Neuronal stem cell (in vitro differentiated cells): ENCODE results near the gene TNF.

ENCODE experiments used
- DNase-seq: peaks from one replicate; pipeline ENCODE4 v3.0.0-alpha.2; 2013; ENCODE audit warnings: low spot score
- H2AFZ ChIP-seq: one replicate; pipeline ENCODE4 v1.6.1; 2013; ENCODE audit warnings: mild to moderate bottlenecking, low read length, inconsistent platforms
- H2AK5ac ChIP-seq: 2 replicates; pipeline ENCODE4 v1.6.1; 2013; ENCODE audit warnings: low read depth, mild to moderate bottlenecking, inconsistent platforms, low read length, moderate library complexity, mixed read lengths
- H2BK120ac ChIP-seq: 2 replicates; pipeline ENCODE4 v1.6.1; 2013; ENCODE audit warnings: low read depth, mild to moderate bottlenecking, inconsistent platforms, low read length, moderate library complexity, mixed read lengths
- H2BK12ac ChIP-seq: one replicate; pipeline ENCODE4 v1.6.1; 2013; ENCODE audit warnings: low read length, inconsistent platforms
- H2BK15ac ChIP-seq: 2 replicates; pipeline ENCODE4 v1.6.1; 2013; ENCODE audit warnings: mild to moderate bottlenecking, low read length, inconsistent platforms, mixed read lengths
- H2BK5ac ChIP-seq: one replicate; pipeline ENCODE4 v1.6.1; 2013; ENCODE audit warnings: inconsistent platforms, mild to moderate bottlenecking, low read length, moderate library complexity
- H3K14ac ChIP-seq: one replicate; pipeline ENCODE4 v1.6.1; 2013; ENCODE audit warnings: low read length, inconsistent platforms
- H3K18ac ChIP-seq: 2 replicates; pipeline ENCODE4 v1.6.1; 2013; ENCODE audit warnings: low read length, inconsistent platforms
- H3K23ac ChIP-seq: 2 replicates; pipeline ENCODE4 v1.6.1; 2013; ENCODE audit warnings: low read depth, mild to moderate bottlenecking, mixed read lengths, low read length, inconsistent platforms; ENCODE audit not compliant: poor library complexity
- H3K27ac ChIP-seq: replicated peaks from 3 replicates; pipeline ENCODE4 v1.5.1; 2013; ENCODE audit warnings: low read length, inconsistent platforms
- H3K27me3 ChIP-seq, 3 experiments: 2 replicates each; pipeline ENCODE4 v1.6.1; 2013; ENCODE audit warnings: low read length in 3 of 3, mild to moderate bottlenecking in 2 of 3, inconsistent platforms in 1 of 3, low read depth in 1 of 3, mixed read lengths in 1 of 3, moderate library complexity in 1 of 3; ENCODE audit not compliant: control insufficient read depth in 3 of 3, insufficient read depth in 3 of 3
- H3K36me3 ChIP-seq, 2 donors: replicated peaks in 1 of 2; 2 replicates each; pipeline ENCODE4 v1.6.1; 2013; ENCODE audit warnings: low read length in 2 of 2; ENCODE audit not compliant: control insufficient read depth in 2 of 2, insufficient read depth in 2 of 2
- H3K4ac ChIP-seq: 2 replicates; pipeline ENCODE4 v1.6.1; 2013; ENCODE audit warnings: inconsistent platforms, mild to moderate bottlenecking, low read length, moderate library complexity
- H3K4me1 ChIP-seq, 2 donors: 1 replicate in 1 of 2; 2 replicates in 1 of 2; pipeline ENCODE4 v1.6.1; 2013; ENCODE audit warnings: low read length in 2 of 2, low read depth in 1 of 2; ENCODE audit not compliant: control insufficient read depth in 2 of 2, insufficient read depth in 1 of 2
- H3K4me2 ChIP-seq: one replicate; pipeline ENCODE4 v1.6.1; 2013; ENCODE audit warnings: mild to moderate bottlenecking, low read length, inconsistent platforms; ENCODE audit not compliant: insufficient read depth, poor library complexity, severe bottlenecking
- H3K4me3 ChIP-seq, 2 donors: 2 replicates each; pipeline ENCODE4 v1.5.1; 2013; ENCODE audit warnings: low read length in 2 of 2, mild to moderate bottlenecking in 2 of 2, inconsistent platforms in 1 of 2, moderate library complexity in 1 of 2
- H3K79me1 ChIP-seq: one replicate; pipeline ENCODE4 v1.6.1; 2013; ENCODE audit warnings: low read depth, mild to moderate bottlenecking, inconsistent platforms, low read length, moderate library complexity
- H3K9ac ChIP-seq: one replicate; pipeline ENCODE4 v1.6.1; 2013; ENCODE audit warnings: mild to moderate bottlenecking, low read depth, low read length, inconsistent platforms; ENCODE audit not compliant: poor library complexity
- H3K9me3 ChIP-seq, 2 donors: replicated peaks in 1 of 2; 2 replicates each; pipeline versions ENCODE3 to v1.6.1; 2013; ENCODE audit warnings: low read length in 2 of 2, mild to moderate bottlenecking in 2 of 2, inconsistent platforms in 1 of 2, low read depth in 1 of 2, mixed read lengths in 1 of 2, moderate library complexity in 1 of 2; ENCODE audit not compliant: control insufficient read depth in 2 of 2, insufficient read depth in 1 of 2
- H4K8ac ChIP-seq: one replicate; pipeline ENCODE4 v1.6.1; 2013; ENCODE audit warnings: low read depth, mild to moderate bottlenecking, inconsistent platforms, low read length, moderate library complexity
- H4K91ac ChIP-seq: one replicate; pipeline ENCODE4 v1.6.1; 2013; ENCODE audit warnings: low read length, low read depth, mild to moderate bottlenecking, inconsistent platforms; ENCODE audit not compliant: poor library complexity
- WGBS, 2 donors: extraction: QIAGEN DNeasy Blood & Tissue Kit; methylation state at CpG; one replicate each; pipeline ENCODE4 v1.1.7; 2013; ENCODE audit warnings: missing lambda C conversion rate in 2 of 2, mixed read lengths in 1 of 2; ENCODE audit not compliant: insufficient read length in 2 of 2, insufficient replicate concordance in 1 of 2; ENCODE audit errors: extremely low coverage in 2 of 2; 5-methylcytosine and 5-hydroxymethylcytosine counted together

Gene TNF

DNA sequence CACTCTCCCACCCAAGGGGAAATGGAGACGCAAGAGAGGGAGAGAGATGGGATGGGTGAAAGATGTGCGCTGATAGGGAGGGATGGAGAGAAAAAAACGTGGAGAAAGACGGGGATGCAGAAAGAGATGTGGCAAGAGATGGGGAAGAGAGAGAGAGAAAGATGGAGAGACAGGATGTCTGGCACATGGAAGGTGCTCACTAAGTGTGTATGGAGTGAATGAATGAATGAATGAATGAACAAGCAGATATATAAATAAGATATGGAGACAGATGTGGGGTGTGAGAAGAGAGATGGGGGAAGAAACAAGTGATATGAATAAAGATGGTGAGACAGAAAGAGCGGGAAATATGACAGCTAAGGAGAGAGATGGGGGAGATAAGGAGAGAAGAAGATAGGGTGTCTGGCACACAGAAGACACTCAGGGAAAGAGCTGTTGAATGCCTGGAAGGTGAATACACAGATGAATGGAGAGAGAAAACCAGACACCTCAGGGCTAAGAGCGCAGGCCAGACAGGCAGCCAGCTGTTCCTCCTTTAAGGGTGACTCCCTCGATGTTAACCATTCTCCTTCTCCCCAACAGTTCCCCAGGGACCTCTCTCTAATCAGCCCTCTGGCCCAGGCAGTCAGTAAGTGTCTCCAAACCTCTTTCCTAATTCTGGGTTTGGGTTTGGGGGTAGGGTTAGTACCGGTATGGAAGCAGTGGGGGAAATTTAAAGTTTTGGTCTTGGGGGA is 754 bp downstream of the TNF start:
- 100% methylated on average over 5 of the region's 8 CpGs; no CpG with 5 or more reads in 1 of the 2 donors for WGBS, 2 donors
- no peak for DNase-seq
- no peak overlapping the region for H3K4me3 ChIP-seq

DNA sequence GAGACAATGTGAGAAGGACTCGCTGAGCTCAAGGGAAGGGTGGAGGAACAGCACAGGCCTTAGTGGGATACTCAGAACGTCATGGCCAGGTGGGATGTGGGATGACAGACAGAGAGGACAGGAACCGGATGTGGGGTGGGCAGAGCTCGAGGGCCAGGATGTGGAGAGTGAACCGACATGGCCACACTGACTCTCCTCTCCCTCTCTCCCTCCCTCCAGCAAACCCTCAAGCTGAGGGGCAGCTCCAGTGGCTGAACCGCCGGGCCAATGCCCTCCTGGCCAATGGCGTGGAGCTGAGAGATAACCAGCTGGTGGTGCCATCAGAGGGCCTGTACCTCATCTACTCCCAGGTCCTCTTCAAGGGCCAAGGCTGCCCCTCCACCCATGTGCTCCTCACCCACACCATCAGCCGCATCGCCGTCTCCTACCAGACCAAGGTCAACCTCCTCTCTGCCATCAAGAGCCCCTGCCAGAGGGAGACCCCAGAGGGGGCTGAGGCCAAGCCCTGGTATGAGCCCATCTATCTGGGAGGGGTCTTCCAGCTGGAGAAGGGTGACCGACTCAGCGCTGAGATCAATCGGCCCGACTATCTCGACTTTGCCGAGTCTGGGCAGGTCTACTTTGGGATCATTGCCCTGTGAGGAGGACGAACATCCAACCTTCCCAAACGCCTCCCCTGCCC is 1.7 kb downstream of the TNF start:
- no peak overlapping the region for H3K4ac ChIP-seq
- no peak overlapping the region for H2AFZ ChIP-seq
- no peaks in the 10 kb centered on the region for H3K9me3 ChIP-seq
- H3K27ac ChIP-seq, result no peak overlapping the region
- peaks cover 2 to 8% of the 10 kb centered on the region in 2 donors for H3K4me1 ChIP-seq
- no peak overlapping the region for H2BK15ac ChIP-seq
- peaks cover 0 to 48% (median 11%) of the 10 kb centered on the region in 3 experiments for H3K27me3 ChIP-seq
- no peaks in the 10 kb centered on the region for H3K36me3 ChIP-seq
- DNase-seq, result no peak
- WGBS, 2 donors, result no CpG with 5 or more reads among the region's 19 CpGs
- no peak overlapping the region for H3K14ac ChIP-seq
- H2BK120ac ChIP-seq, result no peak overlapping the region
- no peak overlapping the region for H2BK12ac ChIP-seq
- H3K4me2 ChIP-seq, result no peak overlapping the region
- H3K9ac ChIP-seq, result no peak overlapping the region
- peak overlapping the region; percentile 38 for H3K23ac ChIP-seq
- no peak overlapping the region for H2AK5ac ChIP-seq
- no peak overlapping the region for H2BK5ac ChIP-seq
- no peak overlapping the region for H3K4me3 ChIP-seq
- no peaks in the 10 kb centered on the region for H3K79me1 ChIP-seq
- H3K18ac ChIP-seq, result peak overlapping the region; percentile 13
- H4K91ac ChIP-seq, result no peak overlapping the region
- no peak overlapping the region for H4K8ac ChIP-seq

More for the DNA sequence above, 754 bp downstream of the TNF start:
- Histone ChIP-seq H3K23ac (no peak overlapping the region), H2AFZ (no peak overlapping the region), H3K14ac (no peak overlapping the region), H3K4ac (no peak overlapping the region), H4K91ac (no peak overlapping the region), H2BK120ac (no peak overlapping the region), H3K4me1 (peaks cover 2 to 7% of the 10 kb centered on the region in 2 donors), H3K27me3 (peaks cover 0 to 52% (median 3%) of the 10 kb centered on the region in 3 experiments), H3K4me2 (no peak overlapping the region), H2BK5ac (no peak overlapping the region), H3K36me3 (no peaks in the 10 kb centered on the region), H3K79me1 (no peaks in the 10 kb centered on the region), H4K8ac (no peak overlapping the region), H3K9ac (no peak overlapping the region), H3K9me3 (no peaks in the 10 kb centered on the region), H3K27ac (no peak overlapping the region), H2BK12ac (no peak overlapping the region), H3K18ac (no peak overlapping the region), H2AK5ac (no peak overlapping the region), H2BK15ac (no peak overlapping the region)

GRCh38 chr6:31577579-31577966 is 2.2 kb downstream of the TNF start:
- no peak overlapping the region for H2AFZ ChIP-seq
- no peaks in the 10 kb centered on the region for H3K79me1 ChIP-seq
- no peak overlapping the region for H3K4me2 ChIP-seq
- H2AK5ac ChIP-seq, result no peak overlapping the region
- H3K4ac ChIP-seq, result no peak overlapping the region
- H3K27ac ChIP-seq, result no peak overlapping the region
- H3K9me3 ChIP-seq, result no peaks in the 10 kb centered on the region
- DNase-seq, result no peak
- no peak overlapping the region for H4K91ac ChIP-seq
- H2BK15ac ChIP-seq, result no peak overlapping the region
- no peak overlapping the region for H3K18ac ChIP-seq
- H3K4me1 ChIP-seq, result peaks cover 2 to 8% of the 10 kb centered on the region in 2 donors
- H4K8ac ChIP-seq, result no peak overlapping the region
- no peak overlapping the region for H2BK12ac ChIP-seq
- no peak overlapping the region for H3K4me3 ChIP-seq
- H2BK120ac ChIP-seq, result no peak overlapping the region
- no peak overlapping the region for H3K14ac ChIP-seq
- H2BK5ac ChIP-seq, result no peak overlapping the region
- H3K23ac ChIP-seq, result no peak overlapping the region
- no peak overlapping the region for H3K9ac ChIP-seq
- WGBS, 2 donors, result no CpG with 5 or more reads among the region's 3 CpGs
- no peaks in the 10 kb centered on the region for H3K36me3 ChIP-seq
- H3K27me3 ChIP-seq, result peaks cover 0 to 48% (median 12%) of the 10 kb centered on the region in 3 experiments
